K562 (cell line): Measurements from ENCODE around the gene AVPI1. TPM values are rescaled to one million over a fixed set of nuclear protein-coding genes. Genes with fewer than 3 reads are reported as not detected.

Experiments used
- ATAC-seq: fragments of 200-7000 bp; cut with Tn5 transposase; 3 replicates; pipeline ENCODE4 v1.9.1; 2020; ENCODE audit warnings: moderate library complexity
- BruUV-seq: library from RNA; stranded (reverse); fragments of 400-500 nt; replicated peaks from 2 replicates; lab custom pipeline; 2021; lab: Mats Ljungman, UMichigan
- CTCF ChIA-PET: fragments of 300-600 bp; formaldehyde crosslinking; extraction: SDS; loops from one replicate; lab custom pipeline; 2021; ENCODE audit warnings: low intra/inter-chr PET ratio; lab: Yijun Ruan, JAX
- POLR2A ChIA-PET: fragments of 300-600, 350-650 bp; sonication (Branson Sonifier 250); formaldehyde crosslinking; extraction: SDS; loops from one replicate; lab custom pipeline; 2021; ENCODE audit warnings: antibody characterized with exemption, inconsistent platforms; lab: Yijun Ruan, JAX
- DNase-seq, 4 experiments: peaks; one replicate each; pipeline versions ENCODE4 v3.0.0 to v3.0.0-alpha.2; 2011 to 2018; ENCODE audit warnings: low spot score in 3 of 4, mixed read lengths in 3 of 4; ENCODE audit errors: extremely low read depth in 1 of 4
- FAIRE-seq: peaks from 2 replicates; lab custom pipeline; 2011; peaks lifted over from hg19 to GRCh38; lab: Jason Lieb, UNC
- H2AFZ ChIP-seq: 2 replicates; pipeline ENCODE4 v1.6.0; 2011; ENCODE audit warnings: low read depth, low read length, control low read depth, inconsistent platforms
- H3K27ac ChIP-seq: fragments of 200-600 bp; 3 replicates; pipeline ENCODE4 v1.8.0; 2011; ENCODE audit warnings: low read depth, mild to moderate bottlenecking, control low read depth, inconsistent platforms, low read length, moderate library complexity, mixed read lengths; ENCODE audit errors: extremely low read depth
- H3K27me3 ChIP-seq, 2 experiments: fragments of 300-600 bp in 1 of 2; 2 replicates in 1 of 2; 3 replicates in 1 of 2; pipeline versions ENCODE4 v1.6.0 to v1.8.0; 2011; ENCODE audit warnings: inconsistent platforms in 2 of 2, low read length in 2 of 2, mild to moderate bottlenecking in 1 of 2, mixed read lengths in 1 of 2, moderate library complexity in 1 of 2; ENCODE audit not compliant: control insufficient read depth in 2 of 2, insufficient read depth in 2 of 2
- H3K36me3 ChIP-seq: fragments of 300-600 bp; 3 replicates; pipeline ENCODE4 v1.8.0; 2011; ENCODE audit warnings: mild to moderate bottlenecking, low read length, inconsistent platforms; ENCODE audit not compliant: control insufficient read depth, insufficient read depth
- H3K4me1 ChIP-seq, 2 experiments: fragments of 200-600 bp in 1 of 2; replicated peaks in 1 of 2; 2 replicates in 1 of 2; 3 replicates in 1 of 2; pipeline versions ENCODE4 v1.5.1 to v1.8.0; 2011; ENCODE audit warnings: inconsistent platforms in 2 of 2, low read length in 2 of 2, mild to moderate bottlenecking in 1 of 2, mixed read lengths in 1 of 2, moderate library complexity in 1 of 2; ENCODE audit not compliant: control insufficient read depth in 2 of 2, insufficient read depth in 2 of 2
- H3K4me2 ChIP-seq: 2 replicates; pipeline ENCODE4 v1.6.1; 2011; ENCODE audit warnings: low read length, control low read depth, inconsistent platforms, mixed read lengths; ENCODE audit not compliant: insufficient read depth
- H3K4me3 ChIP-seq: fragments of 200-600 bp; sonication (generic), shearing (Covaris generic); 2 replicates; pipeline ENCODE4 v1.5.1; 2016; ENCODE audit warnings: control low read depth, inconsistent platforms
- H3K79me2 ChIP-seq: fragments of 200-600 bp; 3 replicates; pipeline ENCODE4 v1.8.0; 2011; ENCODE audit warnings: low read length, inconsistent platforms; ENCODE audit not compliant: control insufficient read depth, insufficient read depth
- H3K9ac ChIP-seq, 2 experiments: 2 replicates each; pipeline versions ENCODE4 v1.6.0 to v1.6.1; 2011; ENCODE audit warnings: low read depth in 2 of 2, low read length in 2 of 2, control low read depth in 1 of 2, inconsistent platforms in 1 of 2, mild to moderate bottlenecking in 1 of 2, mixed read lengths in 1 of 2; ENCODE audit not compliant: insufficient read depth in 1 of 2
- H3K9me1 ChIP-seq: one replicate; pipeline ENCODE4 v1.6.0; 2011; ENCODE audit warnings: inconsistent platforms, mild to moderate bottlenecking, low read length, moderate library complexity; ENCODE audit not compliant: control insufficient read depth, insufficient read depth
- H3K9me3 ChIP-seq: replicated peaks from 2 replicates; pipeline ENCODE4 v1.5.1; 2011; ENCODE audit warnings: low read depth, low read length, inconsistent platforms; ENCODE audit not compliant: control insufficient read depth, insufficient read depth
- H4K20me1 ChIP-seq: replicated peaks from 2 replicates; pipeline ENCODE4 v1.6.1; 2011; ENCODE audit warnings: low read length, inconsistent platforms, mixed read lengths; ENCODE audit not compliant: control insufficient read depth, insufficient read depth
- FOXO4 ChIP-seq: fragments of 450-650 bp; formaldehyde crosslinking; IDR thresholded peaks from 2 replicates; pipeline ENCODE4 v1.4.0; 2020; ENCODE audit warnings: mild to moderate bottlenecking, moderate library complexity
- HDAC3 ChIP-seq: fragments of 450-650 bp; IDR thresholded peaks from 2 replicates; pipeline ENCODE4 v1.6.1; 2018; ENCODE audit warnings: borderline replicate concordance, mild to moderate bottlenecking, moderate library complexity; ENCODE audit not compliant: partially characterized antibody
- MED1 ChIP-seq: sonication (generic); formaldehyde crosslinking; IDR thresholded peaks from 2 replicates; pipeline ENCODE4 v1.8.1; 2023; ENCODE audit warnings: missing genetic modification reagents, borderline replicate concordance
- PPARD ChIP-seq: fragments of 250-450 bp; sonication (Bioruptor Pico); IDR thresholded peaks from 2 replicates; pipeline ENCODE4 v1.8.0; 2022; ENCODE audit warnings: inconsistent platforms, mild to moderate bottlenecking, moderate library complexity
- ZNF76 ChIP-seq: fragments of 250-450 bp; sonication (Bioruptor Pico); IDR thresholded peaks from 2 replicates; pipeline ENCODE4 v1.4.0; 2020; ENCODE audit warnings: mild to moderate bottlenecking, moderate library complexity, borderline replicate concordance
- WGBS: fragments of 100-300 bp; shearing (Covaris generic); methylation state at CpG from one replicate; pipeline ENCODE4 v1.1.6; 2016; ENCODE audit warnings: low coverage, mixed read lengths; ENCODE audit not compliant: insufficient coverage; ENCODE audit errors: missing lambda C conversion rate; 5-methylcytosine and 5-hydroxymethylcytosine counted together
- in situ Hi-C: fragments of 300-500 bp; cut with MboI; formaldehyde crosslinking; loops from 4 replicates; pipeline ENCODE4 v1.15.0; 2018; ENCODE audit warnings: inconsistent platforms, mixed read lengths
- intact Hi-C: fragments of 100-400 bp; cut with micrococcal nuclease; formaldehyde crosslinking; loops from 2 replicates; pipeline ENCODE4 v1.14.2; 2022
- polyA plus RNA-seq, 8 experiments: library from polyadenylated mRNA; depleted of rRNA in 4 of 8; stranded (reverse) in 5 of 8; unstranded in 3 of 8; fragments of >200 nt; fragmentation: Nextera tagmentation in 2 of 8; fragmentation: Illumina TruSeq in 1 of 8; extraction: Ambion mirVana in 2 of 8; extraction: Trizol in 1 of 8; gene quantifications; 2 replicates each; pipeline versions ENCODE4 v1.2.1 to v1.2.3, GENCODE V29; 2011 to 2014; ENCODE audit warnings: inconsistent platforms in 1 of 8, missing spikeins in 1 of 8
- total RNA-seq, 7 experiments: library from RNA; depleted of rRNA in 6 of 7; stranded (reverse); fragments of >200 nt in 6 of 7; fragmentation: Illumina TruSeq in 2 of 7; extraction: Trizol in 2 of 7; gene quantifications; 2 replicates each; pipeline versions ENCODE4 v1.2.1 to v1.2.3, GENCODE V29; 2011 to 2021; ENCODE audit warnings: low replicate concordance in 1 of 7

The AVPI1 gene
- total and polyA plus RNA-seq, 9 of the 15 experiments (the other 6 are each of a cell fraction or from before 2014, with no cell fraction given) = 0.90 to 10.4 (median 7.4) TPM

- TF ChIP-seq FOXO4 (CRISPR knock-in tag) = no peak
- TF ChIP-seq ZNF76 (CRISPR knock-in tag) = no peak
Measured at GRCh38 chr10:97717627-97718026, 30.6 kb upstream of the AVPI1 start (continued).

GRCh38 chr10:97715259-97715874 is 28.3 kb upstream of the AVPI1 start:
- H3K4me2 ChIP-seq = peak overlapping the region; percentile 71; the same call in 1 of the 2 replicates
- H3K27ac ChIP-seq = no peak overlapping the region
- BruUV-seq = TSS peak; percentile 36
- in situ Hi-C loops (no loop called here), intact Hi-C loops (no loop called here)
- H3K4me3 ChIP-seq = 0 out of 2 replicates have a peak overlapping the region, but pooled peaks have one; percentile 38
- no peaks in the 10 kb centered on the region for H4K20me1 ChIP-seq
- no peaks in the 10 kb centered on the region for H3K36me3 ChIP-seq
- ATAC-seq = no peak
- TF ChIP-seq PPARD (no peak), HDAC3 (no peak), MED1 (no peak)
- no peaks in the 10 kb centered on the region; the same call in 2 of the 3 replicates for H3K79me2 ChIP-seq
- no peaks in the 10 kb centered on the region for H3K9me1 ChIP-seq
- no peak for FAIRE-seq
- H3K27me3 ChIP-seq = no peaks in the 10 kb centered on the region
- 60% methylated on average over 6 of the region's 8 CpGs for WGBS
- CTCF ChIA-PET = no interaction called here
- H3K9me3 ChIP-seq = no peaks in the 10 kb centered on the region
- H3K4me1 ChIP-seq = peaks cover 17 to 51% of the 10 kb centered on the region in 2 experiments; a peak in 4 of 5 replicates
- H2AFZ ChIP-seq = no peak overlapping the region
- POLR2A ChIA-PET = interaction anchor here (1.5 to 1.6 kb wide), 2 partner anchors 8 to 11 kb away, joined by 3 to 7 read pairs; no protein-coding TSS in a partner anchor
- peak overlapping the region in 1 of 2 experiments; percentile 92; a peak in 1 of 4 replicates for H3K9ac ChIP-seq
- DNase-seq = no peak
